GM19328 (cell line): ENCODE measurements around the gene TGM4.
"Not testable (repeated sequence)": the region's sequence is repeated elsewhere in the genome, so short reads cannot be mapped to it uniquely, and the experiment has no call there.

Experiments
- ATAC-seq: cut with Tn5 transposase; IDR thresholded peaks from one replicate; pipeline ENCODE4 v1.9.1; 2021; ENCODE audit warnings: mild to moderate bottlenecking, moderate library complexity; ENCODE audit not compliant: unreplicated experiment

The TGM4 gene

DNA sequence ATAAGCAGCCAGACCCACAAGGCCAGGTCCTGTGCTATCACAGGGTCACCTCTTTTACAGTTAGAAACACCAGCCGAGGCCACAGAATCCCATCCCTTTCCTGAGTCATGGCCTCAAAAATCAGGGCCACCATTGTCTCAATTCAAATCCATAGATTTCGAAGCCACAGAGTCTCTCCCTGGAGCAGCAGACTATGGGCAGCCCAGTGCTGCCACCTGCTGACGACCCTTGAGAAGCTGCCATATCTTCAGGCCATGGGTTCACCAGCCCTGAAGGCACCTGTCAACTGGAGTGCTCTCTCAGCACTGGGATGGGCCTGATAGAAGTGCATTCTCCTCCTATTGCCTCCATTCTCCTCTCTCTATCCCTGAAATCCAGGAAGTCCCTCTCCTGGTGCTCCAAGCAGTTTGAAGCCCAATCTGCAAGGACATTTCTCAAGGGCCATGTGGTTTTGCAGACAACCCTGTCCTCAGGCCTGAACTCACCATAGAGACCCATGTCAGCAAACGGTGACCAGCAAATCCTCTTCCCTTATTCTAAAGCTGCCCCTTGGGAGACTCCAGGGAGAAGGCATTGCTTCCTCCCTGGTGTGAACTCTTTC is 39.6 kb downstream of the TGM4 start:
- ATAC-seq = no peak

DNA sequence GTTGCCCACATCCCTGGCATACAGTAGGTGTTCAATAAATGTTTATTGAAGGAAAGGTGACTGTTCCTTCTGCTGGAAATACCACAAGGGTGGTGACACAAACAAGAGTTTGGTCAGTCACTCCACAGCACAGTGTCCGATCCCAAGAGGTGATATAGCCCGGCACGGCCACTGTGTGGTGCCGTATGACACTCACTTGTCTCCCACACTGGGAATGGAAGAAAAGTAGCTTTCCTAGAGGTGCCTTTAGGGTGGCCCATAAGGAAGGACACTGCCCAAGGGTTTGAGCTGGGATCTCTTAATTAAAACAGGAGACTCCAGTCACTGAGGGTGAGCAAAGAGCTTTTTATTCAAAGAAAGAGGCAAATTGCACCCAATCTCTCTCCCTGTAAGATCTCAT is 40.5 kb downstream of the TGM4 start:
- no peak for ATAC-seq

DNA sequence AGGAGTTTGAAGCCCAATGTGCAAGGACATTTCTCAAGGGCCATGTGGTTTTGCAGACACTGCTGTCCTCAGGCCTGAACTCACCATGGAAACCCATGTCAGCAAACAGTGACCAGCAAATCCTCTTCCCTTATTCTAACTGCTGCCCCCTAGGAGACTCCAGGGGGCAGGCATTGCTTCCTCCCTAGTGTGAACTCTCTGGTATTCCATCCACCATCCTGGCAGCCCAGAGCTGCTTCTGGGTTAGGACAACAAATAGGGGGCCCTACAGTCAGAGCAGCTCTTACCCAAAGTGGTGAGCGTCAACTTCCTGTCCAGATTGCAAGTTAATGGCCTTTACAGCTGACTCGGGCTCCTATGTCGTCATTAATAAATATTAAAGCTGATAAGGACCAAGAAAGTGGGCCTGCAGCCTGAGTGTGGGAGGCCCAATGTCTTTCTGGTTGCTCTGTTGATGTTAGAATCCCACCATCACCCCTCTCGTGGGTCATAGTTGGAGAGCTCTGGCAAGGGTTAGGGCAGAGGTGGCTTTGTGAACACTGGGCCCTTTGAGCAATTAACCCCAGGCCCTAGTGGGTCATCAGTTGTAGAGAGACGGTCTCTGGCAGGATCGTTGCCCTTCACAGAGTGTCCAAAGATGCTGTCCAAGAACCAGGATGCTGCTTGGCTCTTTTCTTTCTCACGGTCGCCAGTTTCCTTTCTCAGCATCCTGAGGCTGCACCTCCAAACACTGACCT is 41.5 kb downstream of the TGM4 start:
- no peak for ATAC-seq

DNA sequence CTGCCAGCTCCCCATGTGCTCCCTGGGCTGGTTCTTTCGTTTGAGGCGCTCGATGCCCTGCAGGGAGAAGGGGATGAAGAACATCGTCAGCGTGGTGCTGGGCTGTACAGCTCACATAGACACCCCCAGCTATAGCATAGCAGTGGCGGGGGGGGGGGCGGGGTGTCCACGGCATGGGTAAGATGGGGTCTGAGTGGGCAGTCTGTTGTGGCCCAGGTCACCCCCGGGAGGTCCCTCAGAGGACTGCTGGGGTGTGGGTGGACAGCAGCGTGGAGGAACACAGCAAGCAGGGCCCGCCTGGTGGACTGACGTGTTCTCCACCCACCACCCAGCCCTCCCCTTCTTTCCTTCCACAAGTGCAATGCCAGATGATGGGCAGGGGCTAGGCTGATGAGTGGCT is 43.7 kb downstream of the TGM4 start:
- ATAC-seq = no peak

DNA sequence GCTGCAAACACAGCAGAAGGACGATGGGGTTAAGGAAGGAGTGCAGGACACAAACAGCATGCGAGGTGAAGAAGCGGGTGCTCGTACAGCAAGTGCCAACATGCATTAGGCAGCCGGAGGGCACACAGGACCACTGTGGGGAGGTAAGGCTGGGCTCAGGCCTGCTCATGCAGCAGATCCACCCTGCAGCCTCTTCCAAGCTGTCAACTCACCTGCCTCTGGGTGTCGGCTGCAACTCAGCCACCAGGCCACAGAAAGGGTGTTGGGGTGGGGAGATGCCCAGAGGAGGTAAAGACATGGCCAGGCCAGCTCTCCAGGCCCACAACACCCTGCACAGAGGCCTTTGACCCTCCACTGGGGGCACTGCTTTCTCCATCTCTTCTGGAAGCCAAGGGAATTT is 44.2 kb downstream of the TGM4 start:
- ATAC-seq = no peak

DNA sequence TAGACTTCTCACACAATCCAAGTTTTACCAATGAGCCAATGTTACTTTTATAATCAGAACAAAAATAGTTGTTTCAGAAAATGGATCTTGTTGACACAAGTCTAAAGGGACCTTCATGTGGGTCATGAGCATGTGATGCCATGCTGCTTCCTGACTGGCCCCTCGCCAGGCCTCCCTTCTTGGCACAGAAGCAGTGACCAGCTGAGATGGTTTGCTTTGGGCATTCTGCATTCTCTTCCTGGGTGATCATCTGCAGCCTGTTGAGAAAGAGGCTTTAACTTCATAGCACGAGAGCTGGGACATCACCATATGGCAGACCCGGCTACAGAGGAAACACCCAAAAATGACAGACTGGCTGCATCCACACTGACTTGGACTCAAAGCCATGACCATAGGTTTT is 45.7 kb downstream of the TGM4 start:
- no peak for ATAC-seq

DNA sequence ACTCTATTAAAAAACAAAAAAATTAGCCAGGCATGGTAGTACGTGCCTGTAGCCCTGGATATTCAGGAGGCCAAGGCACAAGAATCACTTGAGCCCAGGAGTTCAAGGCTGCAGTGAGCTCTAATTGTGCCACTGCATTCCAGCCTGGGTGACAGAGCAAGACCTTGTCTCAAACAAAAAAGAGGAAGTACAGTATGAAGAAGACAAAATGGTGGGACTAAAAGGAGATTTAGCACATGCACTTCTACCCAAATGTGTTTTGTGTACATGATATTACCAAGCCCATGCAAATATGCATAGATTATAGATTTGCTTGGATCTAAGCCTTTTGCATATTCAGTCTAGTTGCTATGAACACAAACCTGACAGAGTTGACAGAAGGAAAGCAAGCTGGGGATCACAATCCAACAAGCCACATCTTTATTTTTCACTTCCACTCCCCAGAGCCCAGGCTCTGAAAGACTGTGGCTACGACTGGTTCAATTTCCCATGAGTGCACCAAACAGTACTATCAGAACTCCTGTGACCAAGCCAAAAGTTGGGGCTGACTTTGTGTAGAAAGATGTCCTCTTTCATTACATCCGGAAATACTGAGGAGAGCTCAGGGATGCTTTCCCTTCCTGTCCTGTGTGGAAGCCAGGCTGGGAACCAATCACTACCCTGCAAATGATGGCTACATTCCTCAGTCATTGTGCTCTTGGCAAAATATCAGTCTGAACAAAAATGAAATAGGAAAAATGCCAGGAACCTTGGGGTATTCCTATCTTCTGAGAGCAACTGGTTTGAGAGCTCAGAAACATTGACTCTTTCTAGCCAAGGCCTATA is 49.4 kb downstream of the TGM4 start:
- ATAC-seq = no peak

DNA sequence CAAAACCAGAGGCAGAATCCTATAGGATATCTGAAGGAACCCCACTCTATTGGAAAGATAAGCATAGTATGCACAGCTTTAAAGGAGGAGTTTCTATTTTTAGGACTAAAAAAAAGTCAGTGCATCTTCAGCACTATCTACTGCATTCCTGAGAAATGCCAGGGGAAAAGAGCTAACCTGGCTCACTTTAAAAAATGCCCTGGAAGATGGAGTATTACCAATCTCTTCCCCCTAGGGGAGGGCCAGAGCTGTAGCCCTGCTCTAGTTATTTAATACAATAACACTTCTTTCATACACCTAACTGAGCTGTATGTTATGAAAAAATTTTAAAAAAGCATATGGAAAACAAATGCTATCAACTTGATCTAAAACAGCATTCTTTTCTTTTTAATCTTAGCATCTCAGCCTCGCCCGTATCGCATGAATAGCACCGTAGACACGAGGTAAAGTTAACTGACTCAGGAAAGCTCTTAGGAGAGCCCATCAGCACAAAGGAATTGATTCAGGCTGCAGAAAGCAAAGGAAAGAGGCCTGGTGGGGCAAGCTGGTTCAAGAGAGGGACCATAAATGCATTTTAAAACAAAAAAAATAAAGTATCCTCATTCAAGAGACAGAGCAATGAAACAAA is 50.2 kb downstream of the TGM4 start:
- no peak for ATAC-seq

DNA sequence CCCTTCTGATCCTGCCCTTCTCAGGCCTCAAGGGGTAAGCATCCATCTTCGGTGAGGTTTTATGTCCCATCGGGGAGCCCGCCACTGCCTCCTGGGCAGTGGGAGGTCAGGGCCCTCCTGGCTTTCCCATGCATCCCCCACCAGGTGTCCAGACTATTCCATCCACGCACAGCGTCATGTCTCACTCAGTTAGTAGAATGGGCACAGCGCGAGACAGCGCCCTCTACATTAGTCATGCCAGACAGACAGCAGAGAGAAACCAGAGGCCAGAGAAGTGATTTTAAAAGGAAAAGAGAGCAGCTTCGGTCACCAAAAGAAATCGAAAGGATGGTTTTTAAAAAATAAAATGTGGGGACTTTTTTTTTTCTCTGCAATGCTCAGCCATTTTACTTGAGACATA is 51.8 kb downstream of the TGM4 start:
- ATAC-seq = no peak

DNA sequence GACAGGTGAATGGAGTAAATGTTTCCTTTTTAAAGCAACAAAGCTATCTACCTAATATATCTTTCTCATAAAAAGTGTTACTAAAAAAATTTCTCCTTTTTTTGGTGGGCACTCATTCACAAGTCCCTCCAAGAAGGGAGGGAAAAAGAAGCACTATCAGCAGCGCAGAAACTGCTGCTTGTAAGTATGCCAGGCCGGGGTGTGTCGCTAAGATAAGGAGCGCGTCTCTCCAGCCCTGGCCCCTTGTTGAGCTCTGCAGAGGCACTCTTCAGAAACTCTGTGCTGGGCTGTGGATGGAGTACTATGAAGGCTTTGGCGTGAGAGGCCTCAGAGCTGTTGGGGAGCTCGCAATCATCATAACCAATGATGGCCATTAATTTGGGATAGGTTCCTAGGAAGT is 52.5 kb downstream of the TGM4 start:
- ATAC-seq = no peak

DNA sequence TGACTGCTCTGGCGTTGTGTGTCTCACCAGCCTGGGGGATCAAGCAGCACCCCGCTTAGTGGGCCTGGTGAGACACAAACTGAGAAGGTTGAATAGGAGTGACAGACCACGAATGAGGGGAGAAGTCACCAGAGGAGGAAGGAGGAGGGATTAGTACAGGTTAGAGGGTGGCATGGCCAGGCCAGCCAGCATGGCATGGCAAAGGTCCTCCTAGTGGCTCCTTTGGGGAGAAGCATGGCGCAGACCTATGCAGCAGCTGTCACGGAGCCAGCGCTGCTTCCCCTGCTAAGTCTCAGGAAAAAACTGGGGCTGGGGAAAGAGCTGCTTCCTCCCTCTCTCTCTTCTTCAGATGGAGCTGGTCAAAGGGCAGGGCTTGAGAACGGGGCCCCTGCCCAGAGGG is 53.0 kb downstream of the TGM4 start:
- ATAC-seq = no peak

DNA sequence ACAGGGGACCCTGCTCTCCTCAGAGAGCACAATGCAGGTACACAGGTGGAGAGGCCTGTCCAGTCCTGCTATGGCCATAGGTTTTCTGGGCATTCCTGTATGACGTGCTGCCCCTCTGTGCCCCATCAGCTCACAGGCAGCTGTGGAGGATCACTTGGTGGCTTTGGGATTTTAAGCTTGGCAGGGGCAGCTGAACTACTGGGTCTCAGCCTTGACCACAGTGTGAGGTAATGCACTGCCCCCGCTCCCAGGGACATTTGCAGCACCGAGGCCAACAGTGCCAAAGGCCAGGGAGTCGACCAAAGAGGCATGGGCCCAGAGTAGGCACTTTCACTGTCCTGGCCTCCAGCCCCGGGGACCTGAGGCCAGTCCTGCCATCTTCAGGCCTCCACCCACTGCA is 55.4 kb downstream of the TGM4 start:
- ATAC-seq = no peak

DNA sequence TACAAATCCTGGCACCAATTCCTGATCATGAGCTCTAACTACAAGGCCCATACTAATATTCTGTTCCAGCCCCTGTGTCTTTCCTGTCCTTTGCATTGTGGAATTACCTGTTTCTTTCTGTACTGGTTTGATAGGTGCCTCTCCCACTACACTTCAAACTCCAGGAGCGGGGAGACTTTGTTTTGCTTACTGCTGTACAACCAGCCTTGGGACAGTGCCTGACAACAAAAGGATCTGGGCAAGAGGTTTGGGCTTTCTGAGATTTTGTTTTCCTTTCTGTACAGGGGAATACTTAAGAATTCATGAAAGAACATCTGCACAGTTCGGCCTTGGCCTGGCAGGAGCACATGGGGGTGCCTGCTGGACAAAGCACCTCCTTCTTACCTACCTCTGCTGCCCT is 56.5 kb downstream of the TGM4 start:
- ATAC-seq = no peak

DNA sequence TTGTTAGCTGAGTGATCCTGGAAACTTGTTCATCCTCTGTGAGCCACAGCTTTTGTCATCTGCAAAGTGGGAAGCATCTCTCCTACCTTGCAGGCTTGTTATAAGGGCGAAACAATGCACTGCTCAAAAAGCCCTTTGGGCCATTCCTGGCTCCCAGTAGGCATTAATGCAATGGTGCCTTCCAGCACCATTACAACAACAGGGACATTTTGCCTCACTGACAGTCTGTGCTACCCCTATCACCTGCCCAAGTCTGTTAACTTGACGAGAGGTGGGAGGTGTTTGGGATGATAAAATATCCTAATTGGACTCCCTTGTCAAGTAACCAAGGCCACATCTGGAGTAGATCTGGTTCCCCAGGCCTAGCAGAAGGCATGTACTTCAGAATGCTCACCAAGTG is 57.4 kb downstream of the TGM4 start:
- ATAC-seq = no peak

DNA sequence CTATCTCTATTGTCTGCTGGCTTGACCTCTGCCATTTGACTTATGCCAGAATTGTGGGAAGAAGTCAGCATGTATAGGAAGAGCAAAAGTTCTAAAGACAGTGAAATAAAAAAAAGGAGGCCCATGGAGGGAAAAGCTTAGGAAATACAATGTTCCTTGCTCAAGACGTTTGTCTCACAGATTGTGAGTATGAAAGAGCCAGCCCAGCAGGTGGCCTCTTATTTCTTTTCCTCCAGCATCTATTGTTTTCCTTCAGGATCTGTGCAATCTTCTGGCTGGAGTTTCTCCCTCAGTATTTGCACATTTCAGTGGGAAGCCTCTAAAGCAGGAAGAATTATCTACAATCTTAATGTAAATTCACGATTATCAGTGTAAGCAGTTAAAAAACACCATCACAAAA is 57.9 kb downstream of the TGM4 start:
- no peak for ATAC-seq

DNA sequence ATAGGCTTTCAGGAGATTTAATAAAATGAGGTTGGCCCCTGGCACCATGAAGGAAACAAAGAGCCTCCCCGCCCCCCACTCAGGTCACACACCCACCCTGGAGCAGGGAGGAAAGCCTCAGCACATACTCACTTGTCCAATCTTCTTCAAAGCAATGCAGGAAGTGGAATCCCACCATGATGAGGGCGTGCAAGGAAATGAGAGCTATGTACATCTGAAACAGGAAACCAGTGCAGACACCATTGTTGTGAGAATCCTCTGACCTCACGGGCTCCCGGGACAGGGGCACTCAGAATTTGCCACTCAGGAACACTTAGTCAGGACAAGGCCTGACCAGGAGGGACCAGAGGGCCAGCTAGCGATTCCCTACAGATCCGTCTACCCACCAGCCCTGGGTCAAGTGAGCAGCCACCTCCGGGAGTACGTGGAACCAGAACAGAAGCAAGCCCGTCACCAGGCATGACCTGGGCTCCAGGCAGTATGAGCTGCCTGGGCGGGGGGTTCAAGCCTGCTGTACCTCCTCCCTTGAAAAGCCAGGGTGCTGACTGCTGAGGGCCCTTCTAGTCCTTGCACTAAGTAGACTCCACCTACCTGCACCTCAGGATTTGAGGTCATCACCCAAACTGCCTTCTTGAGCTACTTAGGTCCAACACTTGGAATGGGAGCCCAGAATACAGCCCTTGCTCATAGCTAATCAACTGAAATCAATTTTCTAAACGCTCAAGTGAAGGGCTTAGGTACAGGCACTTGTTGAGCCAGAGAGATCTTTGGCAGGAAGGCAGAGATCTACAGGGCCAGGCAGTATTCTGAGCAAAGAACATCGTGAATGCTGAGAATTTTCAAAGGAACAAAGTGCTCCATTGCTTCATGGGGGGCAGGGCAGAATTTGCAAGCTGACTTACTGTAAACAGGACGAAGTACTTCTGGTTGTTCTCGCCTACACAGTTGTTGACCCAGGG is 58.9 kb downstream of the TGM4 start:
- no peak for ATAC-seq

DNA sequence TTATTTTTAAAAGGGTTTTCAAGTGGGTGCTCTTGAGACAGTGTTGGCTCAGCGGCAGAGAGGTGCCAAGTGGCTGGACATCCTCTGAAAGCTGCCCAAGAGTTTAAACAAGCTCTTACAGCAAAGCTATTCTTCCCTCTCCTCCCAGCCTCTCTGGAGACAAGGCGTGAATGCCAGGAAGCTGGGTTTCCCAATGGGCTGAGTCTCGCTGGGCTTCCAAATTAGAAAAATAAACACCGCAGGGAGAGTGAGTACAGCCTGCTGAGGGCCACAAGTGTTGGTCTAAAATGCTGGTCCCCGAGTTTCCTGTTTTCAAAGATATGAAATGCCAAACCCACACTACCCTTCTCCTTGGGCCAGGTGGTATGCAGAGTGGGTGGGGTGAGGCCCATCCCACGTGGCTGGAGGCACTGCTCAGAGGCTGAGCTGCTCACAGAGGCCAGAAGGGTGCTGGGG is 65.2 kb downstream of the TGM4 start:
- no peak for ATAC-seq

DNA sequence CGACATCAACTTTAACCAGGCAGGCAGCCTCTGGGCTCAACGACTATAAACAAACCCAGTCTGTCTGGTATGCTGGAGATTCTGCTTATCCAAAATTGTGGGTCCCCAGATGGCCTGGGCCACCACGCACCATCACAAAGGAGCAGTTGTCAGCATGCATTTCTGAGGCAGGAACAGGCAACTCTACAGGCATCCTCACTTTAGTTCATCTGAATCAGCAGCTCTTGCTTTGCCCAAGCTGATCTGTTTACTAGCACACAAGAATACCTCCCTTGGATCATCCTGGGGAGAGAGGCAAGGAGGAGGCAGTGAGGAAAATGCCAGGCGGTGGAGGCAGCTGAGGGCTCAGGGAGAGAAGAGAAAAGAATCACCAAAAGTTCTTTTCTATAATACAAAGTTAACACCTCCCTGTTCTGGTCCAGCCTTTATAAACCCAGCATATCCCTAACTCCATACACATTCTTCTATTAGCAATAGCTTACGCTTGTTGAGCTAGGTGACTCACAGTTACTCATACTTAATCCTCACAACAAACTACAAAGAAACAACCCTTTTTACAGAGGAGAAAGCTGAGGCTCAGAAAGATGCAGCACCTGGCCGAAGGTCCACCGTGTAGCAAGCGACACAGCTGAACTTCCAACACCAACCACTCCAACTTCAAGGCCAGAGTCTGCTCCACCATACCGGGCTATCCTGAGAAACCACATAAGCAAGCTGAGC is 68.0 kb downstream of the TGM4 start:
- ATAC-seq = no peak

DNA sequence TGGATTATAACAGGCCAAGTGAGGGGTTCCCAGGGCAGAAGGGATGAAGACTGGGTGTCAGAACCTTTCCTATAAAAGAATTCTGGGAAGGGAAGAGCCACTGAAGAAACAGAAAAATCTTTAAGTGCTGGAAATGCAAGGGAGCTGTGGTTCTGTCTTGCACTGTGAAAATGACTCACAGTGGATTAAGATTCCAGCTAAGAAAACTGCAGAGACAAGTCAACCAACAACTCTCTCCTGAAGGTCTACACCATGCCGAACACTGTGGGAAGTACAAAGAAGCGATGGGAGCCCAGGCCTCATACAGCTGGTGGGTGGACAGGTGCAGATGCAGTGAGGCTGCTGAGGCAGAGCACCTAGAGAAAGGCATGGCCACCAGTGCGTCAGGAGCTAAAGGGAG is 73.8 kb downstream of the TGM4 start:
- no peak for ATAC-seq

DNA sequence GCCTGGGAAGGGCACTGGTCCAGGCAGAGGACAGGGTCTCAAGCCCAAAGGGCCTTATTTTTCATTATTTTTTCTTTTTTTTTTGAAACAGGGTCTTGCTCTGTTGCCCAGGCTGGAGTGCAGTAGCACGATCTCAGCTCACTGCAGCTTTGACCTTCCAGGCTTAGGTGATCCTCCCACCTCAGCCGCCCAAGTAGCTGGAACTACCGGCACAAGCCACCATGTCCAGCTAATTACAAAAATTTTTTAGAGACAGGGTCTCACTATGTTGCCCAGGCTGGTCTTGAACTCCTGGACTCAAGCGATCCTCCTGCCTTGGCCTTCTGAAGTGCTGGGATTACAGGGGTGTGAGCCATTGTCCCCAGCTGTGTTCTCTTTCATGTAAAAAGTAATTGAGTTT is 75.4 kb downstream of the TGM4 start:
- ATAC-seq = not testable (repeated sequence)
